GM18870 (cell line): ENCODE measurements around the gene AHCYL2.
"Not testable (repeated sequence)": the region's sequence is repeated elsewhere in the genome, so short reads cannot be mapped to it uniquely, and the experiment has no call there.

Source experiments
- ATAC-seq: cut with Tn5 transposase; IDR thresholded peaks from one replicate; pipeline ENCODE4 v1.9.1; 2021; ENCODE audit warnings: moderate library complexity; ENCODE audit not compliant: unreplicated experiment

Gene AHCYL2

DNA sequence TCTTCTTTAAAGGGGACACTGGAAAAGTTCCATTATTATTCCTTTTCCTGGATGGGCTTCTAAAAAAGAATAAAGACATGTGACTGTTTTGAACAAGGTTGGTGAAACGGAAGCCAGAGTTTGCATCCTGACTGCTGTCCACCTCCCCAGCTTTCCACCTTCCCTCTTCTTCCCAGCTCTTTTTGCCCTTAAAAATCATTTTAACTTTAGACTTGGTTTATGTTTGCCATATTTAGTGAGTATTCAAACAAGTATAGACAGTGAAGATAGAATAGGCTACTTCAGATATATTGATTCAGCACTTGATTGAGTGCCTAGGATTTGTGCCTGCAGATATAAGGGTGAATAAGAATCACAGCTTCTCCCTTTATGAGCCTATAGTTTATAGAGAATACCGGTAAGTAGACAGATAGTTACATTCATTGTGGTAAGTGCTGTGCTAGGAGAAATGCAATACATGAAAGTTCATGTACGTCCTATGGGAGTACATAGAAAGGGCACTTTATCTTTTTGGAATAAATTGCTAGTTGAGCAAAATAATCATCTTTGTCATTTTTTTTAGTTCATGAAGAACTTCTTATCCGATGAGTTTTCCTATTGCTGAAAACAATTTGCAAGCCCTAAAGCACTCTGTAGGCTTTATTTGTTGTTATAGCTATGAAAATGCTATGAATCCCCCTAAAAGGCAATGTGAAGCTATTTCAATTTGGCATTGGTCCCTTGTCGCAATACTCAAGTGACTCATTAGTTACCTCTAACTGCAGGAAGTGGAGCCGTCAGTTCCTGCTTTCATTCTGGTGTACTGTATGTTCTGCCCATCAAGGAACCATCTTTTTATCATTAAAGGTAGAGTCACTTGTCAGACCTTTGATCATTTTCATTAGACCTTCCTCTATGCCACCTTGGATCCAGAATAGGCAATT lies 152.2 kb downstream of the AHCYL2 start:
- ATAC-seq, result no peak

DNA sequence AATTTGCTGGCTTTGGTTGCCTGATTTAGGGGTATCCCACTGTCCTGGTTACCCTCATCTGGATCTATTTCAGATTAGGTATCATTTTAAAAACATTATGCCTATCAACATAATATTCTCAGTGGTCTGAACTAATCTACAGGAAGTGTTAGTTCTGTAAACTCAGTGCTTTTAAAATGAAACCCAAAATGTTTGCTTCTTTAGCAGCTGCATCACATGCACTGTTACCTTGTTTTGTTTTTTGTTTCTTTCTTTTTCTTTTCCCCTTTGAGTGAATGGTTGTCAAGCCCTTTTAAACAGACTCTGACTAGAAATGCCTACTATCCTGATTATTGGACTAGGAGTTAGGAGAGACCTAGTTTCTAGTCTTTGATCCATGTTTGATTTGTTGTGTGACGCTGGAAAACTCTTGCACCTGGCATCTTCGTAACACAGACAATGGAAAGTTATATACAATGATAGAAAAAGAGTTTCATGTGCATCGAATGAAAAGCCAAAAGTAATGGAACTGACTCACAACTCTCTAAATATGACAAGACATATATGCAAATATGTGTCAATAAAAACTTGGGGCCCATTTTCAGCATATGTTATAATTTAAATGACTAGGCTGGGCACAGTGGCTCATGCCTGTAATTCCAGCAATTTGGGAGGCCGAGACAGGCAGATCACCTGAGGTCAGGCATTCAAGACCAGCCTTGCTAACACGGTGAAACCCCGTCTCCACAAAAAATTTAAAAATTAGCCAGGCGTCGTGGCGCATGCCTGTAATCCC lies 157.1 kb downstream of the AHCYL2 start:
- ATAC-seq, result no peak

- ATAC-seq, result no peak
These were observed 158.8 kb downstream of the AHCYL2 start for GRCh38 chr7:129383542-129384132.

GRCh38 chr7:129385116-129385515 lies 160.3 kb downstream of the AHCYL2 start:
- ATAC-seq, result no peak

DNA sequence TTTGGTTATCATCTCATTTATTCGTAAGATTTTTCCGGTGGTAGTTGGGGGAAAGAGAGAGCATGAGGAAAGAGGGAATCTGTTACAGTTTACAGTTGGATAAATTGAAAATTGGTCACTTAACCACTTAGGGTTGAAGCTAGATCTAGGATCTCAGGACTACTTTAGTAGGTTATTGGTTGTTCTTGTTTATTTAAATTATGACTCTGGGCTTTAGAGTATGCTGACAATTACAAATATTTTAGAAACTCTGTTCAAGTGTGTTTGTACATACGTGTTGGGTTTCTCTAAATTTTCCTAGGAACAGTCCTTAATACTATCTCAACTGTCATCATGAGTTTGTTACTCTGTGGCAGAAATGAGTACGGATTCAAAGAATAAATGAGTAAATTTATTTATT lies 160.8 kb downstream of the AHCYL2 start:
- ATAC-seq, result no peak

- ATAC-seq, result no peak
These were observed 161.7 kb downstream of the AHCYL2 start for GRCh38 chr7:129386506-129386905.

- no peak for ATAC-seq
These were observed 162.7 kb downstream of the AHCYL2 start for GRCh38 chr7:129387537-129387936.

GRCh38 chr7:129388333-129389098 lies 163.7 kb downstream of the AHCYL2 start:
- ATAC-seq, result no peak

DNA sequence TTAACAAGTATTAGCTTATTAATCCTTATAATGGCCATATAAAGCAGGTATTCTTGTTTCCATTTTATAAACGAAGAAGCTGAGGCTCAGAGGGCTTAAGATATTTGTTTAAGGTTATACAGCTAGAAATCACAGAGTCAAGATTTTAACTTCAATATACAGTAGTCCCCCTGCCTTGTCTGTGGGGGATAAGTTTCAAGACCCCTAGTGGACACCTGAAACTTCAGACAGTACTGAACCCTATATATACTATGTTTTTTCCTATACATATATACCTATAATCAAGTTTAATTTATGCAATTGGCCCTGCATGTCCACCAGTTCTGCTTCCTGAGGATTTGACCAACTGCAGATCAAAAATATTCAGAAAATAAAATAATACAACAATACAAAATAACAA lies 165.0 kb downstream of the AHCYL2 start:
- no peak for ATAC-seq

DNA sequence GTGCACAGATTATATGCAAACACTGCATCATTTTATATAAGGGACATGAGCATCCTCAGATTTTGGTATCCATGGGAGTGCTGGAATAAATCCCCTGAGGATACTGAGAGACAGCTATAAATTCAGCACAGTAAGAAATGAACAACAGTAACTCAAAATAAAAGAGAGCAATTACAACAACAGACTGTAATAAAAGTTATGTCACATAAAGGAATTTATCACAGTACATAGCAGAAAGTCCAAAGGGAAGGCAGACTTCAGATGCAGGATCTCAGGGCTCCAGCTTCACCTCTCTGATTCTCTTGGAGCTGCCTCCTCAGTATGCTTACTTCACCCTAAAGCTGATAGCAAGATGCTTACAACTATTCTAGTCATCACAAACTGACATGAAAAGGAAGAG lies 165.5 kb downstream of the AHCYL2 start:
- no peak for ATAC-seq

DNA sequence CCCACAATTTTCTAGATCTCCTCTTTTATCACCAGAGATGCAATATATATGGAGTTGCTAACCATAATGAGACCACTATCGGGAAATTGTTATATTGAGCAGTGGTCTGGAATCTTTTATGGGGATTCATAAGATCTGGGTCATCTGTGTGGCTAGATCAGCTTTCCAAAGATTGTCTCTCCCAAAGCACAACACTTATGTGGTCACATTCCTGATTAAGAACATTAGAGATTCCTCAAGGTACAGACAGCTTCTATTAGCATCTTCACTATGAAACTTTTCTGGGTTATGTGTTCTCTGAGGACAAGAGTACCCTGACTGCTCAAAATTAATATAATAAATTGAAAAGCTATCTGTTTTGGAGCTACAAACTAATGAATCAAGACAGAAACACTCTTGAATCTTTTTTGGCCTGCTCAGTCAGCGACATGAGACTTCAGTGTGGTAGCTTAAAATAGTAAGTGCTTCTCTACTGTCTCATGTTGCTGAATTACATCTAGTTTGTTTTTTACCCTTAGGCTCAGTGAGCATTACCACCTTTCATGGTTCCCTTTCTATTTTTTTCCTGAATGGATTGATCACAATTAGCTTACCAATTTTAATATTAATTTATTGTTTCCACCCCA lies 166.8 kb downstream of the AHCYL2 start:
- ATAC-seq, result no peak

- no peak for ATAC-seq
These were observed 168.4 kb downstream of the AHCYL2 start for GRCh38 chr7:129393255-129393654.

DNA sequence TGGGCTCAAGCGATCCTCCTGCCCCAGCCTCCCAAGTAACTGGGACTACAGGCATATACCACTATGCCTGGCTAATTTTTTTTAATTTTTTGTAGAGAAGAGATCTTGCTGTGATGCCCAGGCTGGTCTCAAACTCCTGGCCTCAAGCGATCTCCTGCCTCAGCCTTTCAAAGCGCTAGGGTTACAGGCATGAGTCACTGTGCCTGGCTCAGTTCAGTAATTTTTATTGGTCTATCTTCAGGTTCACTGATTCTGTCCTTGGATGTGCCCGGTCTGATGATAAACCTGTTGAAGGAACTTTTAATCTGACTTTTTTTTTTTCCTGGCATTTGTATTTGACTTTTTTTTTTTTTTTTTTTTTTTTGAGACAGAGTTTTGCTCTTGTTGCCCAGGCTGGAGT lies 169.3 kb downstream of the AHCYL2 start:
- no peak for ATAC-seq

DNA sequence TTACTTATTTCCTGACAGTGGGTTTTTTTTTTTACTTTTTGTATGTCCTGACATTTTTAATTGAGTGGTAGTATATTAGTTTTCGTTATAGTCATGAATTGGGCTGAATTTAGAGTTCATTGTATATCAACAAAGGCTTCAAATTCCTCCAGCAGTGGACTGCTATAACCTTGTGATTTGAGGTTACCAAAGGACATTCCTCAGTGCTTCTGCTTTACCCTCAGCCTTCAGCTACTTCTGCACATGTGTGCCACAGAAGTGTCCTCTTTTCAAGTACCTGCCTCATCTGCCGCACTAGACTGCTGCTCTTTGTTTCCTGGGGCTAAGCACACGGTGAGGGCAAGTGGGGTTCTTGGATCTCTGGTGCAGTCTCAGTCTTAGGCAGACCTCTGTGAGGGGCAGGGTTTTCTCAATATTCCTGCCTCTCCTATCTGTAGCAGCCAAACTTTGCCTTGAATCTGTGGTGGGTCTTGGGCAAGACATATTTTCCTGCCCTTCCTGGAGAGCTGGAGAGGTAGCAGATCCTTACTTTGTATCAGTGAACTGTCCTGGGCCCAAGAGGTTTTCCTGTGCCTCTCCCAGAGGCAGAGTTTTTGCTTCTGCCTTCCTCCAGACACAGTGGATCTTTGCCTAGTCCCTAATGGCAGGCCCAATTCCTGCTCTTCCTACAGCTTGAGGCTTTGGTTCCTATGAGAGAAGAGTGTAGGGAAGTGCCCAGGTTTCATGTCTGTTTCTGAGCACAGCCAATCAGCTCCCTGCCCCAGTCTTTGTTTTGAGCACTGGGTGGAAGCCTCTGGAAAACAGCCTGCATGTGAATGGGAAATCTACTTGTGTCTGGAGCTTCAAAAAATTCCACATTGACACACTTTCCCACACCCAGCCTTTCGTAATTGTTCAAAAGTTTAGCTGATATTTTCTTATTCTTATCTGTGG lies 170.4 kb downstream of the AHCYL2 start:
- no peak for ATAC-seq

DNA sequence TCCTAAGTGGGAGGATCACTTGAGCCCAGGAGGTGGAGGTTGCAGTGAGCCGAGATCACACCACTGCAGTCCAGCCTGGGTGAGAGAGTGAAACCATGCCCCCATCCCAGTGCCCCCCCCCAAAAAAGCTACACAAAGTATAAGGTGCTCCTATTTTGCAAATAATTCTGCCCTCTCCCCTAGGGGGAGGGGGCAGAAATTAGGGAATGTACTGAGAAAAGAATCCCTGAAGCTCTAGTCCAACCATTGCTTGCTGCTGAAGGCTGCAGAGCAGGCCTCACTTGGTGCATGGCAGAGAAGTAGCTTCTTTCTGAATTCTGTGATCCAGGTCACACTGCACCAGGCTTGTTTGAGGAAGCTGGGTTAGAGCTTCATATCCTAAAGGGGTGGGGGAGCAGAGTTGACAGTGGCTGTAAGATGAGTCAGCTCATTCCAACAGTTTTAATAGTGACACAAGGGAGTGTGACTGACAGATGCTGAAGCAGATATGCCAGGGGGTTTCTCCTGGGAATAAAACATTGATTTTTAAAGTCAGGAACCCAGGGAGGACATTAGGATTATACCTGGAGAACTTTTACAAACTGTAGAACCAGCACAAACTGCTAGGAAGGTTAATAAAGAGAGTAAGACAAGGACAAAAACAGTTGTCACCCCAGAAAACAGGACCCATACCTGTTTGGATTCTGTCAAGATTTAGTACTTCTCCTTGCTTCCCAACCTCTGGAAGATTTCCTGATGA lies 176.6 kb downstream of the AHCYL2 start:
- ATAC-seq, result no peak

DNA sequence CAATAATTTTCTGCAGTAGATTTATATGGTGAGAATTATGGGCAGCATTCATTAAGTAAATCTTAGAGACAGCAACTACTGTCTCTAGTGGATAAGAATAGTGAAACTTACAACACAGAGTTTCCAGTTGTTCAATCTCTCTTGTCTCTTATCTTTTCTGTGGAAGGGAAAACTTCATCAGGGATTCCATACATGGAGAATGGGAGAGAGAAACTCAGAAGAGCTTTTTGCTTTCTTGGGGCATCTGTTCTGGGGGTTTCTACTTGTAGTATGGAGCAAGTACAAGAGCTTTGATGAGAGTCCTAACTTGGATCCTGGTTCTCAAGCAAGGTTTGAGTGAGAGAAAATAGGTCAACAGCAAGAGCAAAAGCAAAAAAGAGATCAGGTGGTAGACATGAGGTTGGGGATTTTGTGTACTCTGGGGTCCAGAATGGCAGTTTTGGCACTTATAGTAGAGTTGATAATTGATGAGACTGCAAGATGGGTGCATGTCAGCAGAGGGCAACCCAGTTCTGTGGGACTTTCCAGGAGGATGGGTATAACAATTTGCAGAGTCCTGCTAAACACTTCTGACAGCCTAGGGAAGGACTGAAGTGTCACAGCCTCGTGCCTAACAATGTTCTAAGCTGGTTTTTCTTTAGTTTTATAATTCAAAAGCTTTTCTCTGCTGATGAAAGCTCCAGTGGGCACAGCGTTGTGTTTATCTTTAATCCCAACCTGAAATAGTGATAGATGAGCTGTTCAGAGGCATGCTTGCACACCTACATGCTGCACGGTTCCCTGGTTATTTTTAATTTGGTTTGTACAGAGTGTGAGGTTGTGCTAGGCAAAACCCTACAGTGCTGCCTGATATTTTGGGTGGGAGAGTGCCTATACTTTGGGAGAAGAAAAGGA lies 177.4 kb downstream of the AHCYL2 start:
- no peak for ATAC-seq

GRCh38 chr7:129405527-129405926 lies 180.7 kb downstream of the AHCYL2 start:
- ATAC-seq, result no peak

DNA sequence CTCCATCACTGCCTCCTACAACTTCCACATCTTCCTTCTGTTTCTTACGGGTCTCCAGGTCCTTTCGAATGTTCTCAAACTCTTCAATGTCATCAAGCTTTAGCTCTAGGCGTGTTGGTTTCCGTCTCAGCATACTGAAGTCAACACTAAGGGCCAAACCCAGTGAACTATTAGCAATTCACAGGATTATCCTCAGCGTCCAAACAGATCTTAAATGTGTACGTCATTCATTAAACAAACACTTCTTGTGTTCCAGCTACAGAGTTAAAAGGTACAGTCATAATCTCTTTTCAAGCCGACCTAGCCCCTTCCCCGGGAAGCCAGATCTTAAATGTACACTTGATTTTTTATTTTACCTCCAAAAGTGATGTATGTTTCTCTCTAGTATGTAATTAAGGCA lies 185.4 kb downstream of the AHCYL2 start:
- ATAC-seq, result not testable (repeated sequence)
